ENCODE results near the gene PIGM.

Gene PIGM

GRCh38 chr1:159985473-159985872, 46.3 kb downstream of the PIGM start:
- no peak for FAIRE-seq

DNA sequence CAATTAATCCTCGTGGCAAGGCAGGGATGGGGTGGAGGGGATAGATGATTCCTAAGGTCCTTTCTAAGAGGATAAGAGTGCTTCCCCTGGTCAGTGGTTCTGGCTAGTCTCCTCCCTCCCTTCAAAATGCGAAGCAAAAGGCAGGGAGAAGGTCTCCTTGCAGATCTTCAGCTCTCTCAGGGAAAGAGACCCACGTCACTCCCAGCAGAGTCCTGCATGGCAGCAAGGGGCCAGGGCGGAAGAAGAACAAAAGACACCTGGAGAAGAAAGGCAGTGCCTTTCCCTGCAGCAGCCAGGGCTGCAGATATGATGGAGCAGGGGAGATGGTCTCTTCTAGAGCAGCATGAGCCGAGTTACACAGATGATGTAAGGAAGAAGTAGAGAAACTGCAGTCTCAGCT, 48.1 kb downstream of the PIGM start:
- FAIRE-seq = no peak

- FAIRE-seq = no peak
Observed at GRCh38 chr1:159982280-159982679, 49.5 kb downstream of the PIGM start.

DNA sequence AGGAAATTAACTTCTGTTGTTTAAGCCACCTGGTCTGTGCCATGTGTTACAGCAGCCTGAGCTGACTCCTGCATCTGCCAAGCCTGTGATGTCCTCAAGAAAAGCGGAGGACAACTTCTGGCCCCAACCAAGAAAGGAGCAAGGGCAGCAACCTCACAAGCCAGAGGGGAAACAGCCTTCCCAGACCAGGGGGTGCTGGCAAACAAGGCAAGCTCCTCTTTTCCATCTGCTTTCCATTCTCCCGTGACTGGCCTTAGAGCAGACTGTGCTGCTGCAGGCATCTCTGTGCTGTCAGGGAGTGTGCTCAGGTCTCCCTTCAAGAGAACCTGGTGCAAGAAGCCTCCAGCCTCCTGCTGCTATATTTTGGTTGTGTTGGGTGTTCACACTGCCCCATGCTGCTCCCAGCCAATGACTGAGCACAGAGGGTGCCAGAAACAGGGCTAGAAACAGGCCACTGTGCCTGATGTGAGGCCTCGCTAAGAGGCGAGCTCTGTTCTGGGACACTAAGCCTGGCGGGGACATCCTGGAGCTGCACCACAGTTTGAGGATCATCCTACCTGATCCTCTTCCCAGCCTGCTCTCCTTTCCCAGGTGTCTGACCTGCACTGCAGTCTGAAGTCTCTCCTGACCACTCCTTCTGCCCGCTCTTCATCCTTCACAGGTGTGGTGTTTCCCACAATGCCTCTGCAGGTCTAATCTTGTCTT, 50.3 kb downstream of the PIGM start:
- no peak for FAIRE-seq

DNA sequence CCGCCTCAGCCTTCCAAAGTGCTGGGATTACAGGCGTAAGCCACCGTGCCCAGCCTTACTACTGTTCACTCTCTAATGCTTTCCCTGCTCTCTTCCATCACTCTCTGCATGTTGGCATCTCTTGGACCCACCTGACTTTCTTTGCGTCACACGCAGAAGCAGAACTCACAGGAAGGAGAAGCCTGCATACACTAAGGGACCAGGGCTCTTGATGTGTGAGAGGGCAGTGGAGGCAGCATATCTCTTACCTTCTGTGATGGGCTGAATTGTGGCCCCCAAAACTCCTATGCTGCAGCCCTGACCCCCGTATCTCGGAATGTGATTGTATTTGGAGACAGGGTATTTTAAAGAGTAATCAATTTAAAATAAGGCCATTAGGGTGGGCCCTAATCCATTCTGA, 51.0 kb downstream of the PIGM start:
- FAIRE-seq = no peak

DNA sequence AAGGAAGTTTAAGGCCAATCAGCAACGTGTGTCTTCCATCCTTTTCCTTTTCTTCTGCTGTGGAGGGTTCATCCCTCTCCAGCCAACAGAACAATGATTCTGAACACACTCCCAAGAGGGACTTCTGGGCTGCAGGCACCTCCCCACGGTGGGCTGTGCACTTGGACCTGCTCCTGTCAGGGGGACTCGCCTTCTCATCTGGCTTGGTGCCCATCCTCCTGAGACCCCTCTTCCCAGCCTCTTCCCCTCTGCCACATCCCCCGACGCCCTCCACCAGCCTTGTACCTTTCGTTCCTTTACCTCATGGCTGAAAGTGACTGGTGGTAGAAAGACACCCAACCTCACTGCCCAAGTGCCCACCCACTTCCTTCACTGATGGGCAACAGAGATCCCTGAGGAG, 51.7 kb downstream of the PIGM start:
- FAIRE-seq = no peak

DNA sequence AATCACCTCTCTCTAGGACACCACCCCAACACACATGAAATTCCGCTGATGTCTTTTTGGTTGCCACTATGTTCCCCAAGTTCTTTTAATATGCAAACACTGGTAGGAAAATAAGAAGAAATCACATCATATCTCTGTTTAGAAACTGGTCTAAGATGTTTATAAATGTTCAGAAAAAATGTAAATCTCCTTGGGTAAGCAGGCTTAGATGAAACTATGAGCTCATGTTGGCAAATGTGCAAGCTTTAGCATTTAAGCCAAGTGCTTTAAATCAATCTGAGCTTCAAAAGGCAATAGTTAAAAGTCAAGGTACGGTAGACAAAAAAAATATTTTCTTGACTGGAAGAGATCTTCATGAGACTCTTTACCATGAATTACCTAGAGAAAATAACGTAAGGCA, 52.5 kb downstream of the PIGM start:
- FAIRE-seq = no peak

GRCh38 chr1:159978107-159978398, 53.7 kb downstream of the PIGM start:
- no peak for FAIRE-seq

- FAIRE-seq = no peak
Observed at GRCh38 chr1:159977364-159978106, 54.3 kb downstream of the PIGM start.

All from G401.6 (cell line).